Thyroid gland (tissue), 4 donors: ENCODE measurements around the gene GPR87. TPM values are rescaled to one million over a fixed set of nuclear protein-coding genes. Genes with fewer than 3 reads are reported as not detected.

Source experiments
- DNase-seq, 2 donors: peaks; one replicate each; pipeline ENCODE4 v3.0.0-alpha.2; 2019
- H3K27ac ChIP-seq, 3 donors: fragments of 200-600 bp; sonication (generic); 1 replicate in 2 of 3; 2 replicates in 1 of 3; pipeline ENCODE4 v1.5.1; 2016 to 2019; ENCODE audit warnings: mild to moderate bottlenecking in 1 of 3, moderate library complexity in 1 of 3
- H3K27me3 ChIP-seq: fragments of 200-600 bp; sonication (generic); one replicate; pipeline ENCODE4 v1.5.1; 2019
- H3K36me3 ChIP-seq, 2 donors: fragments of 200-600 bp; sonication (generic); one replicate each; pipeline ENCODE4 v1.5.1; 2016 to 2019
- H3K4me1 ChIP-seq, 2 donors: fragments of 200-600 bp; sonication (generic); one replicate each; pipeline ENCODE4 v1.5.1; 2017 to 2019
- H3K4me3 ChIP-seq, 3 donors: fragments of 200-600 bp; sonication (generic); replicated peaks in 1 of 3; 1 replicate in 2 of 3; 2 replicates in 1 of 3; pipeline ENCODE4 v1.5.1; 2016; ENCODE audit warnings: mild to moderate bottlenecking in 1 of 3
- H3K9me3 ChIP-seq: fragments of 200-600 bp; sonication (generic); one replicate; pipeline ENCODE4 v1.5.1; 2017
- CTCF ChIP-seq, 6 experiments: fragments of 200-600 bp in 3 of 6; fragments of 450-650 bp in 3 of 6; sonication (generic) in 3 of 6; IDR thresholded peaks; one replicate each; pipeline ENCODE4 v1.5.1; 2016 to 2019; ENCODE audit warnings: antibody characterized with exemption in 6 of 6, mild to moderate bottlenecking in 2 of 6, inconsistent platforms in 1 of 6, moderate library complexity in 1 of 6
- POLR2A ChIP-seq, 2 donors: fragments of 450-650 bp; IDR thresholded peaks; one replicate each; pipeline ENCODE4 v1.6.1; 2017; ENCODE audit warnings: antibody characterized with exemption in 2 of 2, mild to moderate bottlenecking in 2 of 2, moderate library complexity in 1 of 2
- WGBS, 2 donors: methylation state at CpG; one replicate each; pipeline ENCODE4 v1.1.5; 2017; 5-methylcytosine and 5-hydroxymethylcytosine counted together
- intact Hi-C: fragments of 100-400 bp; cut with DNase I; formaldehyde crosslinking; loops from one replicate; pipeline ENCODE4 v1.15.1; 2023
- total RNA-seq, 4 donors: library from RNA; depleted of rRNA; stranded (reverse); fragments of >200 nt; gene quantifications; one replicate each; pipeline ENCODE4 v1.2.3, GENCODE V29; 2016

GPR87 gene
- total RNA-seq, 4 donors from 2014 or later, result not detected

DNA sequence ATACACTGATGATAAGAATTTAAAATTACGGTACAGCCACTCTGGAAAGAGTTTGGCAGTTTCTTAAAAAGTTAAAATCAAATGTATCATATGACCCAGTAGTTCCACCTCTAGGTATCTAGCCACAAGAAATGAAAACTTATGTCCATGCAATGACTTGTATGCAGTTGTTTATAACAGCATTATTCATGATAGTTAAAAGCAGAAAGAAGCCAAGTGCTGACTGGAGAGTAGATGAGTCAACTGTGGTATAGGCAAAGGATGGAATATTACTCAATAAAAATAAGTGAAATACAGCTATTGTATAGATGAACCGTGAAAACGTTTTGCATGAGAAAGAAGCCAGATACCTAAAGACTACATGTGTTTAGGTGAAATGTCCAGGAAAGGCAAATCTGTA is 14.8 kb downstream of the GPR87 start:
- intact Hi-C loops, result no loop called here
- no peak for DNase-seq

GRCh38 chr3:151300539-151300938 is 16.1 kb downstream of the GPR87 start:
- intact Hi-C loops, result no loop called here
- WGBS, 2 donors, result 87 to 88% methylated on average over 1 of the region's 1 CpG

More for the DNA sequence above, 14.8 kb downstream of the GPR87 start:
- Histone ChIP-seq H3K4me1 (peaks cover 0 to 7% of the 10 kb centered on the region in 2 donors), H3K27me3 (no peaks in the 10 kb centered on the region), H3K9me3 (no peaks in the 10 kb centered on the region), H3K27ac (no peak overlapping the region), H3K4me3 (no peak overlapping the region), H3K36me3 (no peaks in the 10 kb centered on the region)
- TF ChIP-seq CTCF (IDR thresholded peaks at IDR 0.05), result no peak
- TF ChIP-seq POLR2A (IDR thresholded peaks at IDR 0.05), result no peak
- 92% methylated on average over 3 of the region's 3 CpGs for WGBS, 2 donors

GRCh38 chr3:151299006-151299405 is 17.6 kb downstream of the GPR87 start:
- DNase-seq, result no peak
- Histone ChIP-seq H3K4me1 (no peaks in the 10 kb centered on the region), H3K9me3 (no peaks in the 10 kb centered on the region), H3K36me3 (no peaks in the 10 kb centered on the region), H3K27me3 (no peaks in the 10 kb centered on the region), H3K27ac (no peak overlapping the region), H3K4me3 (no peak overlapping the region)
- TF ChIP-seq POLR2A (IDR thresholded peaks at IDR 0.05), result no peak
- TF ChIP-seq CTCF (IDR thresholded peaks at IDR 0.05), result no peak
- intact Hi-C loops, result no loop called here
- 94 to 98% methylated on average over 2 of the region's 2 CpGs for WGBS, 2 donors

More at GRCh38 chr3:151300539-151300938, 16.1 kb downstream of the GPR87 start:
- H3K4me1 ChIP-seq, result peaks cover 0 to 7% of the 10 kb centered on the region in 2 donors
- H3K9me3 ChIP-seq, result no peaks in the 10 kb centered on the region
- no peak overlapping the region for H3K4me3 ChIP-seq
- no peaks in the 10 kb centered on the region for H3K27me3 ChIP-seq
- no peak for TF ChIP-seq CTCF (IDR thresholded peaks at IDR 0.05)
- no peak for TF ChIP-seq POLR2A (IDR thresholded peaks at IDR 0.05)
- no peak for DNase-seq
- no peak overlapping the region for H3K27ac ChIP-seq
- no peaks in the 10 kb centered on the region for H3K36me3 ChIP-seq

- no peaks in the 10 kb centered on the region for H3K36me3 ChIP-seq
- no peak overlapping the region for H3K27ac ChIP-seq
- TF ChIP-seq POLR2A (IDR thresholded peaks at IDR 0.05) (no peak), CTCF (IDR thresholded peaks at IDR 0.05) (no peak)
- WGBS, 2 donors, result 63 to 92% methylated on average over 2 of the region's 2 CpGs
- H3K9me3 ChIP-seq, result no peaks in the 10 kb centered on the region
- H3K4me1 ChIP-seq, result no peaks in the 10 kb centered on the region
- DNase-seq, result no peak
- H3K27me3 ChIP-seq, result no peaks in the 10 kb centered on the region
- no peak overlapping the region for H3K4me3 ChIP-seq
- intact Hi-C loops, result no loop called here
Measured at GRCh38 chr3:151297429-151297828, 19.2 kb downstream of the GPR87 start.

DNA sequence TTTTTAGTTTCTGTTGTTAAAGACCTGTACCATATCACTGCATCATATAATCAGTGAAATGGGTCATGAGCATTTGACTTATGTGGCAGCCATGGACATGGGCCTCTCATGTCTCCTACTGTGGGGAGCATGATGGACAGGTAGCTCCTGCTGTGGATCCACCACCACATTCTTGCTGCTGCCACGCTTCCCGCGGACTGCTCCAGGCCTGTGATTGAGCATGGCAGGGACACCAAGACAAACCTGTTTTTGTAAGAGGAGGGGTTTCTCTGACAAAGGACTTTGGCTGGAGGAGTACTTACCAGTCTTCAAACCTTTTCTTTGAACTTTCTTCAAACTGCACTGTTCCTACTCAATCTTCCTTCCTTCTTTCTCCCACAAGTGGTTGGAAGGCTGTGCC is 20.4 kb downstream of the GPR87 start:
- TF ChIP-seq CTCF (IDR thresholded peaks at IDR 0.05), result no peak
- no peak for TF ChIP-seq POLR2A (IDR thresholded peaks at IDR 0.05)
- intact Hi-C loops, result no loop called here
- Histone ChIP-seq H3K27me3 (no peaks in the 10 kb centered on the region), H3K36me3 (no peaks in the 10 kb centered on the region), H3K27ac (no peak overlapping the region), H3K9me3 (no peaks in the 10 kb centered on the region), H3K4me3 (no peak overlapping the region), H3K4me1 (no peaks in the 10 kb centered on the region)
- DNase-seq, result no peak
- WGBS, 2 donors, result 78 to 84% methylated on average over 3 of the region's 3 CpGs
